DOHH2 (cell line): Measurements from ENCODE around the gene SERPINE3.

Experiments used
- CTCF ChIP-seq: fragments of 200-600 bp; sonication (generic); IDR thresholded peaks from one replicate; pipeline ENCODE4 v1.5.1; 2014; ENCODE audit warnings: antibody characterized with exemption, mild to moderate bottlenecking, low read depth, low read length; ENCODE audit not compliant: poor library complexity, severe bottlenecking
- EZH2phosphoT487 ChIP-seq: fragments of 200-600 bp; sonication (generic); IDR thresholded peaks from 2 replicates; pipeline ENCODE4 v1.6.1; 2017; ENCODE audit warnings: borderline replicate concordance, mild to moderate bottlenecking, antibody characterized with exemption, low read length, moderate library complexity, mixed read lengths

GRCh38 chr13:51346397-51346796 lies 6.9 kb downstream of the SERPINE3 start:
- TF ChIP-seq CTCF (no peak), EZH2phosphoT487 (no peak)
